ENCODE data around the gene DCANP1. TPM values are rescaled to one million over a fixed set of nuclear protein-coding genes. Genes with fewer than 3 reads are reported as not detected.

Gene DCANP1
- total RNA-seq, 4 donors from 2014 or later: not detected

DNA sequence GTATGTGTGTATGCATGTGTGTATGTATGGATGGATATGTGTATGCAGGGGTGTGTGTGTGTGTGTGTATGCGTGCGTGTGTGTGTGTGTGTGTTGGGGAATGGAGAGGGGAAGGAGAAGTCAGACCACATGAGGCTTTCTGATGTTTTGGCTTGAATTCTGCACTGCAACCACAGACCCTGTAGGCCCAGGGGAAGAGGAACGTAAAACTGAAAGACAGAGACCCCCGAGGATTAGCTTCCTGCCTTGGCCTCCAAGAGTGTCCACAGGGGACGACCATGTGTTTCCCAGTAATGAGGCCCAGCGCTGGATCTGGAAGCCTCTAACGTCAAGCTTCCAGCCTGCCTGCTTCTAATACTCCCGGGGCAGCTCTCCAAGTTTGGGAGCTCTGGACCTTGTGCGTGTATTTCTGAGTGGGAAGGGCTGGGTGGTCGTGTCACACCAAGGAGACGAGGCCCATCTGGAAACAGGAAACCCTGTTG, 5.8 kb downstream of the DCANP1 start:
- WGBS: 40% methylated on average over 8 of the region's 11 CpGs
- peak in 1 of 2 donors; percentile 76 for DNase-seq (ENCODE audit: low spot score in 2 of 2)

DNA sequence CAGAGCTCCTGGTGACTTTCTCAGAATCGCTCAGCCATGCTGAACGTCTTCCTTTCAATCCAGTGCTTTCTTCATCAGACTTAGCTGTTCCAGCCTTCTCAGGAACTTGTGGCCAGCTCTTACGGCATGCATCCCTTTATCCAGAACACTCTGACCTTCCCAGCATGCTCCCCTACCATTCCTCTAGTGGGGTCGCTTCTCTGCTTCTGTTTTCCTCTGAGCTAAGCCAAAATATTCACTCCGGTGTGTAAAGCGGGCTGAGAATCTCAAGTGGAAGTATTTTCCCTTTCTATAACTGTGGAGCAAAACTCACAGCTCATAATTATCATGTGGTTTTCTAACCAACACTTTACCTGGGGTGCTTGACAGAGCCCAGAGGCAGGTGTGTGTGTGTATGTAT, 6.2 kb downstream of the DCANP1 start:
- Histone ChIP-seq H3K36me3 (no peaks in the 10 kb centered on the region), H3K4me1 (peaks cover 17% of the 10 kb centered on the region), H3K4me3 (no peak overlapping the region), H3K27ac (no peak overlapping the region), H3K9me3 (no peaks in the 10 kb centered on the region), H3K27me3 (peaks cover 12% of the 10 kb centered on the region)
- WGBS: 76% methylated on average over 6 of the region's 6 CpGs
- DNase-seq (ENCODE audit: low spot score in 2 of 2): peak in 1 of 2 donors; percentile 8
- TF ChIP-seq EP300 (IDR thresholded peaks at IDR 0.05) (no peak), POLR2A (IDR thresholded peaks at IDR 0.05) (no peak), POLR2AphosphoS5 (IDR thresholded peaks at IDR 0.05) (no peak)
- TF ChIP-seq, protein P1, sequence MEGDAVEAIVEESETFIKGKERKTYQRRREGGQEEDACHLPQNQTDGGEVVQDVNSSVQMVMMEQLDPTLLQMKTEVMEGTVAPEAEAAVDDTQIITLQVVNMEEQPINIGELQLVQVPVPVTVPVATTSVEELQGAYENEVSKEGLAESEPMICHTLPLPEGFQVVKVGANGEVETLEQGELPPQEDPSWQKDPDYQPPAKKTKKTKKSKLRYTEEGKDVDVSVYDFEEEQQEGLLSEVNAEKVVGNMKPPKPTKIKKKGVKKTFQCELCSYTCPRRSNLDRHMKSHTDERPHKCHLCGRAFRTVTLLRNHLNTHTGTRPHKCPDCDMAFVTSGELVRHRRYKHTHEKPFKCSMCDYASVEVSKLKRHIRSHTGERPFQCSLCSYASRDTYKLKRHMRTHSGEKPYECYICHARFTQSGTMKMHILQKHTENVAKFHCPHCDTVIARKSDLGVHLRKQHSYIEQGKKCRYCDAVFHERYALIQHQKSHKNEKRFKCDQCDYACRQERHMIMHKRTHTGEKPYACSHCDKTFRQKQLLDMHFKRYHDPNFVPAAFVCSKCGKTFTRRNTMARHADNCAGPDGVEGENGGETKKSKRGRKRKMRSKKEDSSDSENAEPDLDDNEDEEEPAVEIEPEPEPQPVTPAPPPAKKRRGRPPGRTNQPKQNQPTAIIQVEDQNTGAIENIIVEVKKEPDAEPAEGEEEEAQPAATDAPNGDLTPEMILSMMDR (IDR thresholded peaks at IDR 0.05): no peak

More for the DNA sequence above, 5.8 kb downstream of the DCANP1 start:
- Histone ChIP-seq H3K9me3 (no peaks in the 10 kb centered on the region), H3K36me3 (no peaks in the 10 kb centered on the region), H3K27me3 (peaks cover 9% of the 10 kb centered on the region), H3K27ac (no peak overlapping the region), H3K4me1 (peaks cover 17% of the 10 kb centered on the region), H3K4me3 (no peak overlapping the region)
- TF ChIP-seq EP300 (IDR thresholded peaks at IDR 0.05) (no peak), POLR2A (IDR thresholded peaks at IDR 0.05) (no peak), POLR2AphosphoS5 (IDR thresholded peaks at IDR 0.05) (no peak)
- TF ChIP-seq, protein P1 (IDR thresholded peaks at IDR 0.05): no peak

DNA sequence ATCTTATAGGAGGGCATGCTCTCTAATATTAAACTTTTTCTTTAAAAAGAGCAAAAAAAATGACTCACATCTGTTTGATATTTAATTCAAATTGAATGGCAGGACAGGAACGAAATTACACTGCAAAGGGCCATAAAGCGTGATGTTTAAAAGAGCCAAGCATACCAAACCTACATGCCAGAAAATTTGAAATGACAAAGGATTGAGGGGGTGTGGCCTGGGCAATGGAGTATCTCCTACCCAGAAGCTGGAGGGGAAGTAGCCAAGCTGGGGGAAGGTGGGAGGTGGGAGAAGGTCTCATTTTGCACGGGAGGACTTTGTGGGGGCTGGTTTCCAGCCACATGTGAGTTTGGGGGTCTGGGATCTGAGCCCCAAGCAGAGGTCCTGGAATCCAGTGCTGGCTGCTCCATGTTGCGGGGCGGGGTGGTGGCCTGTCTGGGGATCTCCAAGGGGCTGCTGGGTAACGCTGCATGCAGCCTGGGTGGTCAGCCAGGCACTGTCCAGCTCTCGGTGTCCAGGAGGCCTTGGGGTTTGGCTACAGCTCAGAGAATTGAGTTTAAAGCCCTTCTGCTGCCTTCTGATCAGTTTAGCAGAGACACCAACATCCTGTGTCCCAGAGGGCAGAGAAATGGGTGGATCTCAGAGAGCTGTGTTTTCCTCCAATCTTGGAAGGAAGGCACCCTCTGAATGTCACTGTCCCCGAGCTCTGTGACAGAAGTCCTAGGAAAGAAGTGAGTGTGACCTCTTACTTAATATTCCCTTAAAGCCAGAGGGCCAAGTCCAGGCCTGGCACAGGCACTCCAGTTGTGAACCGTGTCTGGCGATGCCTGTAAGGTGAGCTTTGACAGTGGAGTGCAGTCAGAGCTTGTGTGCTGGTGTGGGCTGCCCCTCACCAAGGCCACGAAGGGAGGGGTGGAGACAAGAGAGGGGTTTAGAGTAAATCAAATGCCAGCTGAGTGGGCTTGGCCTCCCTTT, 7.6 kb downstream of the DCANP1 start:
- Histone ChIP-seq H3K9me3 (no peaks in the 10 kb centered on the region), H3K27ac (no peak overlapping the region), H3K27me3 (peaks cover 24% of the 10 kb centered on the region), H3K4me1 (peaks cover 17% of the 10 kb centered on the region), H3K4me3 (no peak overlapping the region), H3K36me3 (no peaks in the 10 kb centered on the region)
- TF ChIP-seq EP300 (IDR thresholded peaks at IDR 0.05): no peak
- no peak for TF ChIP-seq POLR2A (IDR thresholded peaks at IDR 0.05)
- TF ChIP-seq, protein P1 (IDR thresholded peaks at IDR 0.05): no peak
- no peak for TF ChIP-seq POLR2AphosphoS5 (IDR thresholded peaks at IDR 0.05)
- DNase-seq (ENCODE audit: low spot score in 2 of 2): peak in 1 of 2 donors; percentile 68
- WGBS: 71% methylated on average over 7 of the region's 11 CpGs

DNA sequence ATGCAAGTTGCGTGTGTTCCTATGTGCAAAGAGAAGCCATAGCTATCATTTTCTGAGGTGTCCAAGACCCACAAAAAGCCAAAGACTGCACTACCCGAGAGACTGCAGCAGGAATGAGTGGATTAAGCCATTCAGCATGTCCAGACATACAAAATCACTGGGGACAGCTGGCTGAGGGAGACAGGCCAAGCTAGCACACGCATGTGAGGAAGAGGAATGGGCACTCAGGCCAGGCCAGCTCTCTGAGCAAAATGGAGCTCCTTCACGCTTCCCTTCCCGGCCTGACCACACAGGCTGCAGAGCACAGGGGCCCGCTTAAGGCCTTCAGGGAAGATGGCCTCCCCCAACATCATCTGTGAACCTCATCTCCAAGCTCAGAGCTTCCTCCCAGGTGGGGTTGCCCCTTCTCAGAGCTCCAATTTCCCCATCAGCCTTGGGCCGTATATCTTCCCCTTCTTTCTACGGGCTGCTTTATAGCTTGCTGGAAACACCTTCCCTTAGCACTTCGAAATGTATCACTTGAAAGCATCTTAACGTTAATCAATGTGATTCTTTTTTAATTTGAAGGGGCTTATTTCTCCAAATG, 8.4 kb downstream of the DCANP1 start:
- TF ChIP-seq, protein P1 (IDR thresholded peaks at IDR 0.05): no peak
- TF ChIP-seq EP300 (IDR thresholded peaks at IDR 0.05) (no peak), POLR2AphosphoS5 (IDR thresholded peaks at IDR 0.05) (no peak), POLR2A (IDR thresholded peaks at IDR 0.05) (no peak)
- DNase-seq (ENCODE audit: low spot score in 2 of 2): peak in 1 of 2 donors; percentile 69
- 74% methylated on average over 9 of the region's 10 CpGs for WGBS
- no peak overlapping the region for H3K4me3 ChIP-seq
- peaks cover 24% of the 10 kb centered on the region for H3K27me3 ChIP-seq
- no peaks in the 10 kb centered on the region for H3K36me3 ChIP-seq
- H3K9me3 ChIP-seq: no peaks in the 10 kb centered on the region
- peaks cover 17% of the 10 kb centered on the region for H3K4me1 ChIP-seq
- H3K27ac ChIP-seq: no peak overlapping the region
